ENCODE results near the gene ZNF277.

Gene ZNF277

GRCh38 chr7:112286250-112287086, 80.0 kb downstream of the ZNF277 start:
- Histone ChIP-seq H2BK120ac (ENCODE audit: low read depth, low read length) (no peak overlapping the region), H2AK5ac (ENCODE audit: low read depth, low read length) (no peak overlapping the region), H3K27me3 (ENCODE audit: control insufficient read depth in 3 of 3, insufficient read depth in 3 of 3, low read depth in 1 of 3, low read length in 3 of 3) (no peaks in the 10 kb centered on the region), H2AFZ (ENCODE audit: low read length) (no peak overlapping the region), H3K14ac (ENCODE audit: low read length) (no peak overlapping the region), H3K23ac (ENCODE audit: low read depth, low read length, poor library complexity) (no peak overlapping the region), H3K4me2 (ENCODE audit: insufficient read depth, low read length, poor library complexity, severe bottlenecking) (no peak overlapping the region), H3K18ac (ENCODE audit: low read length) (no peak overlapping the region), H3K9me3 (replicated peaks in 1 of 2; ENCODE audit: control insufficient read depth in 2 of 2, insufficient read depth in 1 of 2, low read depth in 1 of 2, low read length in 2 of 2) (no peaks in the 10 kb centered on the region), H4K8ac (ENCODE audit: low read depth, low read length) (no peak overlapping the region), H3K4me1 (ENCODE audit: control insufficient read depth in 2 of 2, insufficient read depth in 1 of 2, low read depth in 1 of 2, low read length in 2 of 2) (peaks cover 0 to 2% of the 10 kb centered on the region in 2 donors), H4K91ac (ENCODE audit: low read depth, low read length, poor library complexity) (no peak overlapping the region), H3K4me3 (ENCODE audit: low read length in 2 of 2) (no peak overlapping the region), H2BK15ac (ENCODE audit: low read length) (no peak overlapping the region), H3K4ac (ENCODE audit: low read length) (no peak overlapping the region), H2BK12ac (ENCODE audit: low read length) (no peak overlapping the region), H3K9ac (ENCODE audit: low read depth, low read length, poor library complexity) (no peak overlapping the region), H3K79me1 (ENCODE audit: low read depth, low read length) (no peaks in the 10 kb centered on the region), H3K36me3 (replicated peaks in 1 of 2; ENCODE audit: control insufficient read depth in 2 of 2, insufficient read depth in 2 of 2, low read length in 2 of 2) (peaks cover 0 to 14% of the 10 kb centered on the region in 2 donors), H2BK5ac (ENCODE audit: low read length) (no peak overlapping the region), H3K27ac (replicated peaks; ENCODE audit: low read length) (no peak overlapping the region)
- DNase-seq (ENCODE audit: low spot score): no peak
- WGBS, 2 donors (ENCODE audit: extremely low coverage in 2 of 2, insufficient read length in 2 of 2, insufficient replicate concordance in 1 of 2): no CpG with 5 or more reads among the region's 5 CpGs

- Histone ChIP-seq H3K14ac (ENCODE audit: low read length) (no peak overlapping the region), H3K36me3 (replicated peaks in 1 of 2; ENCODE audit: control insufficient read depth in 2 of 2, insufficient read depth in 2 of 2, low read length in 2 of 2) (peaks cover 0 to 14% of the 10 kb centered on the region in 2 donors), H3K4me2 (ENCODE audit: insufficient read depth, low read length, poor library complexity, severe bottlenecking) (no peak overlapping the region), H2AFZ (ENCODE audit: low read length) (no peak overlapping the region), H2AK5ac (ENCODE audit: low read depth, low read length) (no peak overlapping the region), H3K79me1 (ENCODE audit: low read depth, low read length) (no peaks in the 10 kb centered on the region), H2BK12ac (ENCODE audit: low read length) (no peak overlapping the region), H3K23ac (ENCODE audit: low read depth, low read length, poor library complexity) (no peak overlapping the region), H3K9ac (ENCODE audit: low read depth, low read length, poor library complexity) (no peak overlapping the region), H2BK5ac (ENCODE audit: low read length) (no peak overlapping the region), H2BK15ac (ENCODE audit: low read length) (no peak overlapping the region), H3K27ac (replicated peaks; ENCODE audit: low read length) (no peak overlapping the region), H3K4ac (ENCODE audit: low read length) (no peak overlapping the region), H3K4me1 (ENCODE audit: control insufficient read depth in 2 of 2, insufficient read depth in 1 of 2, low read depth in 1 of 2, low read length in 2 of 2) (peaks cover 0 to 2% of the 10 kb centered on the region in 2 donors), H4K91ac (ENCODE audit: low read depth, low read length, poor library complexity) (no peak overlapping the region), H3K27me3 (ENCODE audit: control insufficient read depth in 3 of 3, insufficient read depth in 3 of 3, low read depth in 1 of 3, low read length in 3 of 3) (no peaks in the 10 kb centered on the region), H2BK120ac (ENCODE audit: low read depth, low read length) (no peak overlapping the region), H3K9me3 (replicated peaks in 1 of 2; ENCODE audit: control insufficient read depth in 2 of 2, insufficient read depth in 1 of 2, low read depth in 1 of 2, low read length in 2 of 2) (no peaks in the 10 kb centered on the region), H4K8ac (ENCODE audit: low read depth, low read length) (no peak overlapping the region), H3K18ac (ENCODE audit: low read length) (no peak overlapping the region), H3K4me3 (ENCODE audit: low read length in 2 of 2) (no peak overlapping the region)
- WGBS, 2 donors (ENCODE audit: extremely low coverage in 2 of 2, insufficient read length in 2 of 2, insufficient replicate concordance in 1 of 2): no CpG with 5 or more reads among the region's 3 CpGs
- DNase-seq (ENCODE audit: low spot score): no peak
These were observed 81.8 kb downstream of the ZNF277 start for GRCh38 chr7:112288301-112288700.

DNA sequence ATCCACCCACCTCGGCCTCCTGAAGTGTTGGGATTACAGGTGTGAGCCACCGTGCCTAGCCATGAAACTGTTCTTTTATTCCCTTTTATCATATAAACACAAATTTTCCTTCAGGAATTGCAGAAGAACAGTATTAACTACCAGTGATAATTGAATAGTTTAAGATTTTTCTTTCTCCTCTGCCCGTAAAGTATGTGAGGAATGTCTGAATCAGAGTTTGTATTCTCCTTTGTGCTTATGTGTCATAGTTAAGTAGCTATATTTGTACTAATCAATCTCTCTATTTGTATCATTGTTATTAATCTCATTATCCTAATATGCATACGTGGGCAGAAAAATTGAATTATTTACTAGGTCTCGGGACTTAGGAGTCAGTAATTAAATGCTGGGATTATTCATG, 83.6 kb downstream of the ZNF277 start:
- Histone ChIP-seq H2AK5ac (ENCODE audit: low read depth, low read length) (no peak overlapping the region), H4K91ac (ENCODE audit: low read depth, low read length, poor library complexity) (no peak overlapping the region), H3K36me3 (replicated peaks in 1 of 2; ENCODE audit: control insufficient read depth in 2 of 2, insufficient read depth in 2 of 2, low read length in 2 of 2) (peaks cover 0 to 14% of the 10 kb centered on the region in 2 donors), H3K9ac (ENCODE audit: low read depth, low read length, poor library complexity) (no peak overlapping the region), H3K4me2 (ENCODE audit: insufficient read depth, low read length, poor library complexity, severe bottlenecking) (no peak overlapping the region), H3K4me1 (ENCODE audit: control insufficient read depth in 2 of 2, insufficient read depth in 1 of 2, low read depth in 1 of 2, low read length in 2 of 2) (peaks cover 0 to 2% of the 10 kb centered on the region in 2 donors), H2BK12ac (ENCODE audit: low read length) (no peak overlapping the region), H2AFZ (ENCODE audit: low read length) (no peak overlapping the region), H3K18ac (ENCODE audit: low read length) (no peak overlapping the region), H3K14ac (ENCODE audit: low read length) (no peak overlapping the region), H3K9me3 (replicated peaks in 1 of 2; ENCODE audit: control insufficient read depth in 2 of 2, insufficient read depth in 1 of 2, low read depth in 1 of 2, low read length in 2 of 2) (no peaks in the 10 kb centered on the region), H3K27ac (replicated peaks; ENCODE audit: low read length) (no peak overlapping the region), H2BK5ac (ENCODE audit: low read length) (no peak overlapping the region), H4K8ac (ENCODE audit: low read depth, low read length) (no peak overlapping the region), H3K4me3 (ENCODE audit: low read length in 2 of 2) (no peak overlapping the region), H2BK120ac (ENCODE audit: low read depth, low read length) (no peak overlapping the region), H3K79me1 (ENCODE audit: low read depth, low read length) (no peaks in the 10 kb centered on the region), H3K27me3 (ENCODE audit: control insufficient read depth in 3 of 3, insufficient read depth in 3 of 3, low read depth in 1 of 3, low read length in 3 of 3) (no peaks in the 10 kb centered on the region), H3K4ac (ENCODE audit: low read length) (no peak overlapping the region), H3K23ac (ENCODE audit: low read depth, low read length, poor library complexity) (no peak overlapping the region), H2BK15ac (ENCODE audit: low read length) (no peak overlapping the region)
- no peak for DNase-seq (ENCODE audit: low spot score)
- no CpG with 5 or more reads among the region's 5 CpGs for WGBS, 2 donors (ENCODE audit: extremely low coverage in 2 of 2, insufficient read length in 2 of 2, insufficient replicate concordance in 1 of 2)

DNA sequence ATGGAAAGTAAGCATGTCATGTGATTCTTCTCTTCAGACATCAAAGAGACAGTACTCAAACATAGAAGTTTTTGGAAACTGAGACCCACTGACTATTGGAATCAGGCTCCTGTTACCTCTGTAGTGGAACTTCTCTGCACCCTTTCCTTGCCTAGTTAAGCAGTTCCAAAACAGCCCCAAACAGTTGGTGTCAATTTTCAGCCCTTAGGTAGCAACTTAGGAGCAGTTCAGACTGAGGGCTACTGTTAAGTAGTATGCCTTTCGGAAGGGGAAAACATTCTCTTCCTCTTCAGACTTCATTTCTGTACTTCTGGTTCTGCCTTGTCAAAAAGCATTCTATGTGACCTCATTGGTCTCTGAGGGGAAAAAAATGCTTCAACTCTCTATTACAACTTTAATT, 85.7 kb downstream of the ZNF277 start:
- Histone ChIP-seq H3K36me3 (replicated peaks in 1 of 2; ENCODE audit: control insufficient read depth in 2 of 2, insufficient read depth in 2 of 2, low read length in 2 of 2) (peaks cover 0 to 14% of the 10 kb centered on the region in 2 donors), H3K27ac (replicated peaks; ENCODE audit: low read length) (no peak overlapping the region), H3K4me2 (ENCODE audit: insufficient read depth, low read length, poor library complexity, severe bottlenecking) (no peak overlapping the region), H2BK15ac (ENCODE audit: low read length) (no peak overlapping the region), H2BK5ac (ENCODE audit: low read length) (no peak overlapping the region), H2AFZ (ENCODE audit: low read length) (no peak overlapping the region), H2AK5ac (ENCODE audit: low read depth, low read length) (no peak overlapping the region), H3K79me1 (ENCODE audit: low read depth, low read length) (no peaks in the 10 kb centered on the region), H4K8ac (ENCODE audit: low read depth, low read length) (no peak overlapping the region), H2BK120ac (ENCODE audit: low read depth, low read length) (no peak overlapping the region), H3K4me1 (ENCODE audit: control insufficient read depth in 2 of 2, insufficient read depth in 1 of 2, low read depth in 1 of 2, low read length in 2 of 2) (no peaks in the 10 kb centered on the region), H3K14ac (ENCODE audit: low read length) (no peak overlapping the region), H3K18ac (ENCODE audit: low read length) (no peak overlapping the region), H4K91ac (ENCODE audit: low read depth, low read length, poor library complexity) (no peak overlapping the region), H3K27me3 (ENCODE audit: control insufficient read depth in 3 of 3, insufficient read depth in 3 of 3, low read depth in 1 of 3, low read length in 3 of 3) (no peaks in the 10 kb centered on the region), H3K9me3 (replicated peaks in 1 of 2; ENCODE audit: control insufficient read depth in 2 of 2, insufficient read depth in 1 of 2, low read depth in 1 of 2, low read length in 2 of 2) (no peaks in the 10 kb centered on the region), H3K23ac (ENCODE audit: low read depth, low read length, poor library complexity) (no peak overlapping the region), H3K9ac (ENCODE audit: low read depth, low read length, poor library complexity) (no peak overlapping the region), H3K4ac (ENCODE audit: low read length) (no peak overlapping the region), H2BK12ac (ENCODE audit: low read length) (no peak overlapping the region), H3K4me3 (ENCODE audit: low read length in 2 of 2) (no peak overlapping the region)
- WGBS, 2 donors (ENCODE audit: extremely low coverage in 2 of 2, insufficient read length in 2 of 2, insufficient replicate concordance in 1 of 2): no CpG with 5 or more reads among the region's 1 CpG
- no peak for DNase-seq (ENCODE audit: low spot score)

All from neuronal stem cell (in vitro differentiated cells).